ENCODE results near the gene BTBD16.

The BTBD16 gene

DNA sequence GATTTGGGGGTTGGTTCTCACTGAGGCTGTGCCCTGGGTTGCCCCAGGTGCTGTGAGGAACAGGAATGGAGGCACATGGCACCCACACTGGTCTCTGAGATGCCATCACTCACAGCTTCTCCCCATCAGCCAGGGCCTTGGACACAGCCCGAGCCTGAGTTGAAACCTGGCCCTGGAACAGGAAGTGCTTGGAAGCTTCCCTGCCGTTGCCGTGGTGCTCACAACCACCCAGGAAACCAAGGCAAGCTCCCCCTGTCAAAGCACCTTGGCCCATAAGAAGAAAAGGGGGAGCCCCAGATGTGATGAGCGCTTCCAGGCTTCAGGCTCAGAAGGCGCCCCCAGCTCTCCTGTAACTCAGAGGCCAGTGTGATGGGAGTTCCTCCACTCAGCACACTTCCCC is at the start of gene BTBD16:
TSS of gene BTBD16 (plus strand) at position 221 of the 400 bp plus-strand sequence. CDS start 3,786 bp downstream, outside the sequence.
- no peak for DNase-seq (ENCODE audit: low read depth)

- no peak for DNase-seq (ENCODE audit: low read depth)
These were observed 49.1 kb upstream of the BTBD16 start for GRCh38 chr10:122221958-122222357.

GRCh38 chr10:122222638-122223037 is 48.5 kb upstream of the BTBD16 start:
- DNase-seq (ENCODE audit: low read depth) = no peak

GRCh38 chr10:122224159-122224558 is 46.9 kb upstream of the BTBD16 start:
- DNase-seq (ENCODE audit: low read depth) = no peak

DNA sequence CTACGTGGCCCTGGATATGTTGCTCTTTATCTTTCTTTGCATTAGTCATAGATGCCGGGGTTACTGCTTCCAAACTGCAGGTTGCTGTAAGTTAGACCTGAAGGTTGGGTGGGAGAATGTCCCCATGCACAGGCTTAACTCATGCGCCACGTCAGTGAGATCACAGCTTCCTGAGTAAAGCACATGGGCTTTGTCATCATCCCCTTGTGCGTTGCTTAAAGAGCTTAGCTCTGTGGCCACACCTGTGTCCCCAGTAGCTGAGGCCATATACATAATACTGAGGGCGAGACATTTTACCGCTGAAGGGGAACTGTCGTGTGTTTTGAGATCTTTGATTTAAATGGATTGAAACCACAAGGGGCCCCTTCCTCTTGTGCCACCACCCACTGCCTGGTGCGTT is 45.8 kb upstream of the BTBD16 start:
- no peak for DNase-seq (ENCODE audit: low read depth)

- DNase-seq (ENCODE audit: low read depth) = no peak
These were observed 43.3 kb upstream of the BTBD16 start for GRCh38 chr10:122227754-122228153.

GRCh38 chr10:122229666-122230065 is 41.4 kb upstream of the BTBD16 start:
- DNase-seq (ENCODE audit: low read depth) = no peak

DNA sequence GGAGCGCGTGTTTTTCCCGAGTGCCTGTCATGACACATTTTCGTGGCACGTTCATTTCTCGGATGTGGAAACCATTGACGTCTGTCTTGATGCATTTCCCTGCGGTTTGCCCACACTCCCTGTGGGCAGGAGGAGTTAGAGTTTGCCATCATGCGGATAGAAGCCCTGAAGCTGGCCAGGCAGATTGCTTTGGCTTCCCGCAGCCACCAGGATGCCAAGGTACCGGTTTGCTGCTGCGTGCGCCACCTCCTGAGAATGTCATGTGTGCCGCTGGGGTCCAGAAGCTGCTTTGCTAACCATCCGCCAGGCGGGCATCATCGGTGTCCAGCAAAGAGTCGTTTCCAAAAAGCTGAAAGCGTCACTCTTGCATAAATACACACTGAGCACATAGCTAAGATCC is 40.9 kb upstream of the BTBD16 start:
- no peak for DNase-seq (ENCODE audit: low read depth)

DNA sequence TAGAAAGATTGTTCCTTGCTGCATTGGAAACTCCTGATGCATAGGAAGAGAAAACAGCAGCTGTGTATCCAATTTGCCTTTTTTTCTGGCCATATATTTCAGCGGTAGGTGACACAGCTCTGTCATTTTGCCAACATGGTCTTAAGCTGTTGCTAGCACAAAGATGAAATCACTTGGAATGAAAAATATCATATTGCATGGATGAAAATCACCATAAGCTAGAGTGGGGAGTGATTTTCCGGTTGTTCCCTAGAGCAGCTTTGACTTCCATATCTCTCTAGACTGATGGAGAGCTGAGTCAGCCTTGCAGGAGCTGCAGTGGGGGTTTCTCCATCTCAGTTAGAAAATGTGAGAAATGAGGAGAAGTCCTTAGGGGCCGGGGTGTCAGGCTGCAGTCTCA is 38.3 kb upstream of the BTBD16 start:
- peak; percentile 92 for DNase-seq (ENCODE audit: low read depth)

GRCh38 chr10:122233857-122234348 is 37.2 kb upstream of the BTBD16 start:
- no peak for DNase-seq (ENCODE audit: low read depth)

DNA sequence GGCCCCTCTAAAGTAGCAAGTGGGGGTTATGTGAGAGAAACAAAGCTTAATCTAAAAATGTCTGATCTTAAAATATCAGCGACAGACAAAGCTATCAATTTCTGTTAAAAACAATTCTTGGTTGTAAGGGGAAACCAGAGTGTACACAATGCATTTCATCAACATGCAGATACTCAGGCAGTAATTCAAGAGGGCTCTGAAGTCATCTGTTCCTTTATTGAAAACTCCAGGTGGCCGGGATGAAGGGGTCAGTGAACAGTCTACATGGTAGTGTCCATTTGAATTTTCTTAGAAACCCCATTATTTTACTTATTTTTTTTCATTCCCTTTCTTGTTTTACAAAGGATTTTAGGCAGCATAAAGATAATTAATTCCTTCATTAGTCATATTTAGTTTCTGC is 36.7 kb upstream of the BTBD16 start:
- DNase-seq (ENCODE audit: low read depth) = peak; percentile 41

DNA sequence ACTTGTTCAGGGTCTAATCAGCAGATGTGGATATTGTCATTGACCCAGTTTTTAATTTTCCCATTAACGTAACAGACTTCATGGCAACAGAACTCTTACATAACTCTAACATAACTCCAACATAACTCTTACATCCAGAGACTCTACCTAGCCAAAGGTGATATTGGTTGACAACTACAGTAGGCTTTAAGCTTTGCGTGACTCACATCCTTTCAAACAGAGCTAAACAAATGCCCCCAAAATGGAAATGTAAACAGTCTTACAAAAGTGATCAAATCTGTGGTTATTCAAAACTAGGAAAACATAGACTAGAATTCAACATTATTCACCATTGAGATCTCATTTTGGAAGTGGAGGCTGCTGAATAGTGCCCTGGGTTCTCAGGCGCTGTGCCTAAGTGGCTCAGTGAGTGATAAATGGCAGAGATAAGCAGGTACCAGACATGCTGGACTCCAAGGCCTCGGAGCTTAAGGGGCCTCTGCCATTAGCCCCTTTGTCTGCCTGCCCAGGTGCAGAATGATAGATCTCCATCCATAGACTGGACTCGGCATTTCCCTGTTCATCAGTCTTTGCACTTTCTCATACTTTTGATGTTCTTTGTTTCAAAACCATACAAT is 34.3 kb upstream of the BTBD16 start:
- DNase-seq (ENCODE audit: low read depth) = no peak

DNA sequence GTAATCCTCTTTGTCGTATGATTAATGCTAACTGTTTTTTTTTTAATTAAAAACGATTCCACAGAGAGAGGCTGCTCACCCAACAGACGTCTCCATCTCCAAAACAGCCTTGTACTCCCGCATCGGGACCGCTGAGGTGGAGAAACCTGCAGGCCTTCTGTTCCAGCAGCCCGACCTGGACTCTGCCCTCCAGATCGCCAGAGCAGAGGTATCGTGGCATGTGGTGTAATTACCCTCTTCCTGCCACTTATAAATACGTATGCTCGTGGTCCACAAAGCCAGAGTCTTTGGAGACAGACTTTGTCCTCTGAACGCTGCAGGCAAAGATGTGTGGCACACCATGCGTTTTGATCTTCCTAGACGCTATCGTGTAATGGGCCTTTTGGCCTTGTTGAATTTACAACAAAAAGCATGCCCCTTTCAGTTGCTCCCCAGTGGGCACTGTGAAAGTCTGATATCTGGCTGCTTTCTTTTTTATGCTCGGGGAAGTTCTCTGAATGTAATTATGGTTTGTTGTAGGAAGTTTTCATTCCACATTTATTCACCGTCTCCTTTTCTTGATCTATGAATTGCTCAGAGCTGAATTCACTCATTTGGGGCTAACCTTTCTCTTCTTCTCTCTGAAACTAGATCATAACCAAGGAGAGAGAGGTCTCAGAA is 33.6 kb upstream of the BTBD16 start:
- no peak for DNase-seq (ENCODE audit: low read depth)

GRCh38 chr10:122239578-122240257 is 31.4 kb upstream of the BTBD16 start:
- peak; percentile 59 for DNase-seq (ENCODE audit: low read depth)

GRCh38 chr10:122240401-122240800 is 30.7 kb upstream of the BTBD16 start:
- no peak for DNase-seq (ENCODE audit: low read depth)

DNA sequence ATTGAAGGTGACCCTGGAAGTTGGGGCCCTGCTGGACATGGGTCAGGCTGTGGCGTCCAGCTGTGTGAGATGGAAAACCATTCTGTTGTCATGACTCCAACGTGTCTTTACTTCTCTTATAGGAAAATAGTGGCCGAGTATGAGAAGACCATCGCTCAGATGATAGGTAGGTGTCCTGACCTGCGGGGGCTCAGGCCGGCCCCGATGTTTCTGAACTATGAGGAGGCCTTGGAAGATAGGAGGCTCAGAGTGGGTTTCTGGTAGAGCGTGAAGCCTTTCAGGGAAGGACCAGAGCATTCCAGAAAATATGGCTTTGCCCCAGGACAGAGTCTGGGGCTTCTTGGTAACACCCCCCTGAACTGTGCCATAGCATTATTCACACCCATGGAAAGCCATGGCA is 29.3 kb upstream of the BTBD16 start:
- DNase-seq (ENCODE audit: low read depth) = no peak

GRCh38 chr10:122243550-122243949 is 27.5 kb upstream of the BTBD16 start:
- DNase-seq (ENCODE audit: low read depth) = no peak

- DNase-seq (ENCODE audit: low read depth) = no peak
These were observed 26.8 kb upstream of the BTBD16 start for GRCh38 chr10:122244001-122244975.

GRCh38 chr10:122245136-122245535 is 26.0 kb upstream of the BTBD16 start:
- DNase-seq (ENCODE audit: low read depth) = no peak

GRCh38 chr10:122245897-122246296 is 25.2 kb upstream of the BTBD16 start:
- DNase-seq (ENCODE audit: low read depth) = no peak

DNA sequence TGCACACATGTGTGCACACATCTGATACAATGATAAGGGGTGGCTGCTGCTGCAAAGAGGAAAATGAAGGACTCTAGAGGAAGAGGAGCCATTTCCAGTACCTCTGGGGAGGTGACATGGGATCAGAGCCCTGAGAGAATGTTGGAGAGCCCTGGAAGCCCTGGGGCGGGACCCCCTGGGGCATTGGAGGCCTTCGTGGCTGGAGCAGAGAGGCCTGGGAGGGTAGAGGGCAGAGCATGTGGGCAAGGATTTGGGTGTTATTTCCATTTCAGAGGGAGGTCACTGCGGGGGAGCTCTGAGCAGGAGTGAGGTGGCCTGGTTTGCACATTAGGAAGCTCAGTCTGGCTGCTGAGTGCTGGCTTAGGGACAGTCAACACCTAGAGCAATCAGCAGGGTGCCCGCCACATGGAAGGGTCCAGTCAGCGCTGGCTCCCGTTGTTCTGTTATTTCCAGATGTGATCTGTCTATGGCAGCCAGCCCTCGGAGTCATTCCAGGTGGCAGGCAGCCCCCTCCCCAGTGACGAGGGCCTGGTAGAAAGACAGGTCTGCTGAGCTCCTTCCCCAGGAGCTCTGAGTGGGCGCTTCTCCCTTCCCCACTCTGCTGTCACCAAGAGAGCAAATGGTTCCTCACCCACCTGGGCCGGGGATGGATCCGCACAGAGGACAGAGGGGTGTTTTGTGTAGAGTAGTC is 24.1 kb upstream of the BTBD16 start:
- DNase-seq (ENCODE audit: low read depth) = no peak
